ENCODE results near the gene SLC13A4. TPM values are rescaled to one million over a fixed set of nuclear protein-coding genes. Genes with fewer than 3 reads are reported as not detected.

Gene SLC13A4
- total RNA-seq, 1 donor from 2014 or later: not detected

DNA sequence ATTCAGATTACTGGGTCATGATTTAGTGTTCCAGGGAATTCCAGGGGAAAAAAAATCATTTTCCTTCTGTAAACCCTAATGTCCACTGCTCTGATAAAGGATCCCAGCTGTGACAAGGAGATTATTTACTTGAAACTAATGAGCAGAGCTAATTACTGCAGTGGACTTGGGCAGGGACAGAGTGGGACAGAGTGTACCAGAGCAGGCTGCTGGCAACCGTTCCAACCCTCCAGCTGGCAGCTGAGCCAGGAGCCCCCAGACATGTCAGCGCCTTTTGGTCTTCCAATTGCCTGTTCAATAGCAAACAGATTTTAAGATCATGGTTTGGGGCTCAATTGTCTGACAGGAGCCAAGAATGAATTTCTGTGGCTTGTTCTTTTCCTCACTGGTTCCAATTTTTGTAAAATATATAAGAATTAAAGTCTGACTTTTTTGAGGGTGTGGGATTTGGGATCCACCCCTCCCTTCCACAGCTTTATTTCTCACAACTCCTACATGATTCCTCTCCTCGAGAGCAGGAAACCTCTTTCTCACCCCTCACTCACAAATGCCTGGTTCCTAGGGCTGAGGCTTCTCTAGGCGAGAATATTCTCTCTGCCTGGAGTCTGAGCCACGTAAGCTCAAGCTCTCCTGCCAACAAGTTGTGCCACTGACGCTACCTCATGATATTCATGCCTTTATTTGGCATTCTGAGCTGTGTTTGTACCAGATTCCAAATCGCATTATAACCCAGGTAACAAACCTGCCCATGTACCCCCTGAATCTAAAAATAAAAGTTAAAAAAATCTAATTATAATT is 41.2 kb upstream of the SLC13A4 start:
- H3K36me3 Mint-ChIP-seq (ENCODE audit: low read depth, unreplicated experiment): no peaks in the 10 kb centered on the region
- no peak for DNase-seq (ENCODE audit: low spot score)
- no peaks in the 10 kb centered on the region for H3K4me1 Mint-ChIP-seq (ENCODE audit: unreplicated experiment)
- no peaks in the 10 kb centered on the region for H3K9me3 Mint-ChIP-seq (ENCODE audit: unreplicated experiment)
- no peaks in the 10 kb centered on the region for H3K27me3 Mint-ChIP-seq (ENCODE audit: unreplicated experiment)
- TF ChIP-seq, protein P1, sequence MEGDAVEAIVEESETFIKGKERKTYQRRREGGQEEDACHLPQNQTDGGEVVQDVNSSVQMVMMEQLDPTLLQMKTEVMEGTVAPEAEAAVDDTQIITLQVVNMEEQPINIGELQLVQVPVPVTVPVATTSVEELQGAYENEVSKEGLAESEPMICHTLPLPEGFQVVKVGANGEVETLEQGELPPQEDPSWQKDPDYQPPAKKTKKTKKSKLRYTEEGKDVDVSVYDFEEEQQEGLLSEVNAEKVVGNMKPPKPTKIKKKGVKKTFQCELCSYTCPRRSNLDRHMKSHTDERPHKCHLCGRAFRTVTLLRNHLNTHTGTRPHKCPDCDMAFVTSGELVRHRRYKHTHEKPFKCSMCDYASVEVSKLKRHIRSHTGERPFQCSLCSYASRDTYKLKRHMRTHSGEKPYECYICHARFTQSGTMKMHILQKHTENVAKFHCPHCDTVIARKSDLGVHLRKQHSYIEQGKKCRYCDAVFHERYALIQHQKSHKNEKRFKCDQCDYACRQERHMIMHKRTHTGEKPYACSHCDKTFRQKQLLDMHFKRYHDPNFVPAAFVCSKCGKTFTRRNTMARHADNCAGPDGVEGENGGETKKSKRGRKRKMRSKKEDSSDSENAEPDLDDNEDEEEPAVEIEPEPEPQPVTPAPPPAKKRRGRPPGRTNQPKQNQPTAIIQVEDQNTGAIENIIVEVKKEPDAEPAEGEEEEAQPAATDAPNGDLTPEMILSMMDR (IDR thresholded peaks at IDR 0.05; ENCODE audit: unreplicated experiment): no peak
- no peak overlapping the region for H3K27ac Mint-ChIP-seq (ENCODE audit: unreplicated experiment)
- H3K4me3 Mint-ChIP-seq (ENCODE audit: unreplicated experiment): no peak overlapping the region

DNA sequence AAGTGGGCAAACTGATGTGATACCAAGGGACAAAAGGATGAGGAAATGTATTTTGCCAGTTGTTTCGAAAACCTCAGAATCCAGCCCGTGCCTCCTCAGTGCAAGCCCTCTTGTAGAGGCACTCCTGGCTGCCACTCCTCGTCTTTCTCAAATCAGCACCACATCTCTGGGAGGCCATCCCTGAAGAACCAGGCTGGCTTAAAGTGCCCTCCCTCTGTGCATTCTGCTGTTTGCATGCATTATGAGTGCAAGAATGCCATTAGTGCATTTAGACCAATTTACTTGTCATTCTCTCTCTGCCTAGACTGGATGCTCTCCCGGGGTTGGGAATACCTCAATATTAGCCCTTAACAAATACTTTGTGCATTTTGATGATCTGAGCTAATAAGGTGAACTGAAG is 40.5 kb upstream of the SLC13A4 start:
- no peaks in the 10 kb centered on the region for H3K27me3 Mint-ChIP-seq (ENCODE audit: unreplicated experiment)
- no peaks in the 10 kb centered on the region for H3K4me1 Mint-ChIP-seq (ENCODE audit: unreplicated experiment)
- H3K27ac Mint-ChIP-seq (ENCODE audit: unreplicated experiment): no peak overlapping the region
- TF ChIP-seq, protein P1 (IDR thresholded peaks at IDR 0.05; ENCODE audit: unreplicated experiment): no peak
- no peaks in the 10 kb centered on the region for H3K9me3 Mint-ChIP-seq (ENCODE audit: unreplicated experiment)
- no peak overlapping the region for H3K4me3 Mint-ChIP-seq (ENCODE audit: unreplicated experiment)
- H3K36me3 Mint-ChIP-seq (ENCODE audit: low read depth, unreplicated experiment): no peaks in the 10 kb centered on the region
- DNase-seq (ENCODE audit: low spot score): no peak

DNA sequence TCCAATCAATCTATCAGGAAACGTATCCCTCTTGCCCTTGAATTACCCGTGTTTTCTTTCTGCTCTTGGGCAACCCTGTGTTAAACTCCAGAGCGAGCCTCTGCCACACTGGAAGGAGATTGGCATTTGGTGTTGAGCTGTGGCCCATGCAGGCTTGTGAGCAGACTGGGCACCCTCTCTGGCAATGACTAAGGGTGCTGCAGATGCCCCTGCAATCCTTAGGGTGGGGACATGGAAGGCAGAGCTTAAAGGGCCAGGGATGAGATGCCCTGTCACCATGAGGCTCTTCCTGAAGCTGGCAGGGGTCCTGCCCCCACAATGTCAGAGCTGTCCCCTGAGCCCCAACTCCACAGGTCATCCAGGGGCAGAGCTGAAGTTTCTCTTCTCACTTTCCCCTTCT is 40.1 kb upstream of the SLC13A4 start:
- DNase-seq (ENCODE audit: low spot score): no peak
- H3K4me1 Mint-ChIP-seq (ENCODE audit: unreplicated experiment): no peaks in the 10 kb centered on the region

DNA sequence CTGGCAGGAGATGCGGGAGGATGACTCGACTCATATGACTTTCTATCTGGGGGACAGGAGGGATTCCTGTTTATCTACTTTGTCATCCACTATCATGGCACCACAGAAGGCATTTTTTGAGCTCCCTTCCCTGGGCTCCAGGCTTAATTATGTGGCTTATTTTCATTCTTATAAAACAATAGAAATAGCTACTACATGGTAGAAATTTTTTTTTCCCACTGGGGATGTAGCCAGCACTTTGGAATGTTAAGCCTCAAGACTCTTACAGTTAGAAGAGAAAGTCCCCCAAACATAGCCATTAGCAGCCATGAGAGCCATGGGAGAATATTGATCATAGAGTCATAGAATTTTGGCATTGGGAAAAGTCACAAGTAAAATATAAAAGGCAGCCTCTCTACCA is 35.3 kb upstream of the SLC13A4 start:
- TF ChIP-seq, protein P1 (IDR thresholded peaks at IDR 0.05; ENCODE audit: unreplicated experiment): no peak
- no peak overlapping the region for H3K27ac Mint-ChIP-seq (ENCODE audit: unreplicated experiment)
- H3K27me3 Mint-ChIP-seq (ENCODE audit: unreplicated experiment): no peaks in the 10 kb centered on the region
- H3K9me3 Mint-ChIP-seq (ENCODE audit: unreplicated experiment): no peaks in the 10 kb centered on the region
- DNase-seq (ENCODE audit: low spot score): no peak
- H3K4me3 Mint-ChIP-seq (ENCODE audit: unreplicated experiment): no peak overlapping the region
- H3K36me3 Mint-ChIP-seq (ENCODE audit: low read depth, unreplicated experiment): no peaks in the 10 kb centered on the region
- H3K4me1 Mint-ChIP-seq (ENCODE audit: unreplicated experiment): peaks cover 30% of the 10 kb centered on the region

More for the DNA sequence above, 40.1 kb upstream of the SLC13A4 start:
- TF ChIP-seq, protein P1 (IDR thresholded peaks at IDR 0.05; ENCODE audit: unreplicated experiment): no peak
- no peaks in the 10 kb centered on the region for H3K36me3 Mint-ChIP-seq (ENCODE audit: low read depth, unreplicated experiment)
- H3K4me3 Mint-ChIP-seq (ENCODE audit: unreplicated experiment): no peak overlapping the region
- H3K27ac Mint-ChIP-seq (ENCODE audit: unreplicated experiment): no peak overlapping the region
- no peaks in the 10 kb centered on the region for H3K9me3 Mint-ChIP-seq (ENCODE audit: unreplicated experiment)
- no peaks in the 10 kb centered on the region for H3K27me3 Mint-ChIP-seq (ENCODE audit: unreplicated experiment)

DNA sequence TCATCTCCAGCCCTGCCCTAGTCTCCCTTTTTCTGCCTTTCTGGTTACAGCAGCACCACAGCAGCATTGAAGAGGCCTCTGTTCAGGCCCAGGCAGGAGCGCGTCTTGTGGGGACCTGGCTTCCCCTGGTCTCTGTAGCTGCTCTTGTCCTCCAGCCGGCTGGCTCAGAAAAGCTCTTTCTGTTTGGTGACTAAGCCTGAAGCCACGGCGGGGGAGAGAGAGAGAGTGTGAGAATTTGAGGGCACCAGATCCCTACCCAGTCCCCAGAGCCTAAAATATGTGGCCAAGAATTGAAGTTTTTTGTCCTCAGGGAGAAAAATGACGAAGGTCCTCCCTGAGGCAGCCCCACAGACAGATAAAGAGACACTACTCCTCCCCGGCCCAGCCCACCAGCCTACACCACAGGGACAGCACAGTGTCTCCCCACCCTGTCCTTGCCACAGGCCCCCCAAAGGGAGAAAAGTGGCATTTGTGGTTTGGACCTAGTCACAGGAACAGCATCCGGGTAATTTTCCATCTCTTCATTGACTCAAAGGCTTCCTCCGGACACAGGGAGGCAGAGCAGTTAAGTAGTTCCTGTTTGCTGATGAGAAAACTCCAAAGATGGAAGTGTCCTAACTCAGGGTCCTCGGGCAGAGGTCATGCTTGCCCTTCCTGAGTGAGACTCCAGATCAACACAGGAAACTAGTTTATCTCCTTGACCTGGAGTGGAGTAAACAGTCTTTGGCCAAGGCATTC is 33.9 kb upstream of the SLC13A4 start:
- DNase-seq (ENCODE audit: low spot score): peak; percentile 9

More for the DNA sequence above, 33.9 kb upstream of the SLC13A4 start:
- H3K9me3 Mint-ChIP-seq (ENCODE audit: unreplicated experiment): no peaks in the 10 kb centered on the region
- peak overlapping the region; percentile 84 for H3K27ac Mint-ChIP-seq (ENCODE audit: unreplicated experiment)
- TF ChIP-seq, protein P1 (IDR thresholded peaks at IDR 0.05; ENCODE audit: unreplicated experiment): no peak
- H3K4me1 Mint-ChIP-seq (ENCODE audit: unreplicated experiment): peaks cover 35% of the 10 kb centered on the region
- H3K4me3 Mint-ChIP-seq (ENCODE audit: unreplicated experiment): no peak overlapping the region
- no peaks in the 10 kb centered on the region for H3K27me3 Mint-ChIP-seq (ENCODE audit: unreplicated experiment)
- H3K36me3 Mint-ChIP-seq (ENCODE audit: low read depth, unreplicated experiment): no peaks in the 10 kb centered on the region
